Fibroblast of the conjunctiva (primary cell): Measurements from ENCODE around the gene CLK4.

ENCODE experiments used
- DNase-seq: peaks from one replicate; pipeline ENCODE4 v3.0.0-alpha.2; 2010; ENCODE audit warnings: low read depth

Gene CLK4

GRCh38 chr5:178553517-178553916 is 73.3 kb downstream of the CLK4 start:
- no peak for DNase-seq
